AG04449 (cell line): Measurements from ENCODE around the gene TEX261.

Experiments
- CTCF ChIA-PET: fragments of 350-600 bp; formaldehyde crosslinking; extraction: SDS; loops from one replicate; lab custom pipeline; 2021; ENCODE audit warnings: antibody characterized with exemption; lab: Yijun Ruan, JAX
- POLR2A ChIA-PET: fragments of 400-600, 350-600 bp; formaldehyde crosslinking; extraction: SDS; loops from one replicate; lab custom pipeline; 2020; ENCODE audit warnings: antibody characterized with exemption, inconsistent platforms; lab: Yijun Ruan, JAX
- DNase-seq: peaks from one replicate; pipeline ENCODE4 v3.0.0-alpha.2; 2010; ENCODE audit warnings: low read depth, low spot score
- H3K4me3 ChIP-seq: 2 replicates; pipeline ENCODE4 v1.5.1; 2011; ENCODE audit warnings: low read depth, mild to moderate bottlenecking, control low read depth, low read length
- TF ChIP-seq, protein P1 (sequence below): IDR thresholded peaks from one replicate; pipeline ENCODE4 v1.5.1; 2011; ENCODE audit warnings: mild to moderate bottlenecking, moderate library complexity, low read length, control low read depth, inconsistent platforms; ENCODE audit not compliant: insufficient read depth; ENCODE audit errors: missing control alignments

Gene TEX261

DNA sequence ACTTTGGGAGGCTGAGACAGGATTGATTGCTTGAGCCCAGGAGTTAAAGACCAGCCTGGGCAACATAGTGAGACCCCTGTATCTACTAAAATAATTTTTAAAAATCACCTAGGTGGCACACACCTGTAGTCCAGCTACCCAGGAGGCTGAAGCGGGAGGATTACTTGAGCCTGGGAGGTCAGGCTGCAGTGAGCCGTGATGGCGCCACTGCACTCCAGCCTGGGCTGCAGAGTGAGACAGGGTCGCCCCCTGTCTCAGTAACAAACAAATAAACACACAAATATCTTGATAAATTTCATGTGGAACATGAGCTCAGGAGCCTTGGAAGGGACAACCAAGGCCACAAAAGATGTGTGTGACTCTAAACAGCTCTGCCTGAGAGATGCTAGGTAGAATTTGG lies 28.0 kb downstream of the TEX261 start:
- no peak overlapping the region for H3K4me3 ChIP-seq
- no peak for DNase-seq
- CTCF ChIA-PET: interaction anchor here (1.1 to 8.8 kb wide), 13 partner anchors 10 to 190 kb away, joined by 3 to 111 read pairs (median 7); partner anchors contain the start of gene ANKRD53
- TF ChIP-seq, protein P1, sequence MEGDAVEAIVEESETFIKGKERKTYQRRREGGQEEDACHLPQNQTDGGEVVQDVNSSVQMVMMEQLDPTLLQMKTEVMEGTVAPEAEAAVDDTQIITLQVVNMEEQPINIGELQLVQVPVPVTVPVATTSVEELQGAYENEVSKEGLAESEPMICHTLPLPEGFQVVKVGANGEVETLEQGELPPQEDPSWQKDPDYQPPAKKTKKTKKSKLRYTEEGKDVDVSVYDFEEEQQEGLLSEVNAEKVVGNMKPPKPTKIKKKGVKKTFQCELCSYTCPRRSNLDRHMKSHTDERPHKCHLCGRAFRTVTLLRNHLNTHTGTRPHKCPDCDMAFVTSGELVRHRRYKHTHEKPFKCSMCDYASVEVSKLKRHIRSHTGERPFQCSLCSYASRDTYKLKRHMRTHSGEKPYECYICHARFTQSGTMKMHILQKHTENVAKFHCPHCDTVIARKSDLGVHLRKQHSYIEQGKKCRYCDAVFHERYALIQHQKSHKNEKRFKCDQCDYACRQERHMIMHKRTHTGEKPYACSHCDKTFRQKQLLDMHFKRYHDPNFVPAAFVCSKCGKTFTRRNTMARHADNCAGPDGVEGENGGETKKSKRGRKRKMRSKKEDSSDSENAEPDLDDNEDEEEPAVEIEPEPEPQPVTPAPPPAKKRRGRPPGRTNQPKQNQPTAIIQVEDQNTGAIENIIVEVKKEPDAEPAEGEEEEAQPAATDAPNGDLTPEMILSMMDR: no peak
- POLR2A ChIA-PET: no interaction called here

DNA sequence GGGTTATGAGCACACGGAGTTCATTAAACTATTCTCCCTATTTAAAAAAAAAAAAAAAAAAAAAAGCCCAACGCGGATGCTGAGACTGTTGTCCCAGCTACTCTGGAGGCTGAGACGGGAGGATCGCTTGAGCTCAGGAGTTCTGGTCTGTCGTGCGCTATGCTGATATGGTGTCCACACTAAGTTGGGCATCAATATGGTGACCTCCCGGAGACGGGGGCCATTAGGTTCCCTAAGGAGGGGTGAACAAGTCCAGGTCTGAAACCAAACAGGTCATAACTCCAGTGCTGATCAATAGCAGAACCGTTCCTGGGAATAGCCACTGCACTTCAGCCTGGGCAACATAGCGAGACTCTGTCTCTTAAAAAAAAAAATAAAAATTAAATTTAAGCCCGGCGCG lies 29.2 kb downstream of the TEX261 start:
- no peak overlapping the region for H3K4me3 ChIP-seq
- POLR2A ChIA-PET: interaction anchor here (0.6 to 0.8 kb wide), 2 partner anchors 29 to 103 kb away, joined by 3 read pairs; partner anchors contain the start of genes NAGK and TEX261
- TF ChIP-seq, protein P1: no peak
- CTCF ChIA-PET: interaction anchor here (0.7 to 8.8 kb wide), 19 partner anchors 12 to 1221 kb away, joined by 3 to 111 read pairs (median 4); partner anchors contain the start of gene ANKRD53
- no peak for DNase-seq

DNA sequence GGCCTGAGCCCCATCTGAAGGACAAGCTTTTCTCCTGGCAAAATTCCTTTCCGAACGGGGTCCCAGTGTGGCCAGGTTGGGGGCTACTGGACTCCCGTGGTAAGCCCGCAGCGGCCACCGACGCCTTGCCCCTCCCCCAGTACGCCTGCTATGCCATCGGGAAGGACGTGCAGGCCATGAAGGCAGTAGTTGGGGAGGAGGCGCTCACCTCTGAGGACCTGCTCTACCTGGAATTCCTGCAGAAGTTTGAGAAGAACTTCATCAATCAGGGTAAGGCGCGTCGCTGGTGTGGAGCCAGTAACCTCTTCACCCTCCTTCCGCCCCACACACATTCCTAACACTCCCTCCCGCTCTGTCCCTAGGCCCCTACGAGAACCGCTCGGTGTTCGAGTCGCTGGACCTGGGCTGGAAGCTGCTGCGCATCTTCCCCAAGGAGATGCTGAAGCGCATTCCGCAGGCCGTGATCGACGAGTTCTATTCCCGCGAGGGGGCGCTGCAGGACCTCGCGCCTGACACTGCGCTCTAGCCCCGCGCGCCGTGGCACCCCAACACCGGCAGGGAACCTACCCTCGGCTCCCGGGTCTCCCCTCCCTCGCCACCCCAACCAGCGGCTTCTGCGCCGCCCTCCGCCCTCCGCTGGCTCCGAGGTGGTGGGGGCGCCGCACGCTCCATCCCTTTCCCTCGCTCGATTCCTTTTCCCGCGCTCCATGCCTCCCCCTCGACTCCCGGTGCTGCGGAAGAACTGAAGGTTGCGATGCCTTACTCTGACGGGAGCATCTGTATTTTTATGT lies 29.9 kb downstream of the TEX261 start:
- TF ChIP-seq, protein P1: peak; percentile 89
- H3K4me3 ChIP-seq: peak overlapping the region; percentile 60
- ChIA-PET POLR2A (interaction anchor here (0.8 kb wide), 1 partner anchor 104 kb away, joined by 3 read pairs; the partner anchor contains the start of gene NAGK), CTCF (interaction anchor here (0.7 to 8.8 kb wide), 31 partner anchors 12 to 1222 kb away, joined by 3 to 111 read pairs (median 3); partner anchors contain the start of gene ANKRD53)
- DNase-seq: no peak

DNA sequence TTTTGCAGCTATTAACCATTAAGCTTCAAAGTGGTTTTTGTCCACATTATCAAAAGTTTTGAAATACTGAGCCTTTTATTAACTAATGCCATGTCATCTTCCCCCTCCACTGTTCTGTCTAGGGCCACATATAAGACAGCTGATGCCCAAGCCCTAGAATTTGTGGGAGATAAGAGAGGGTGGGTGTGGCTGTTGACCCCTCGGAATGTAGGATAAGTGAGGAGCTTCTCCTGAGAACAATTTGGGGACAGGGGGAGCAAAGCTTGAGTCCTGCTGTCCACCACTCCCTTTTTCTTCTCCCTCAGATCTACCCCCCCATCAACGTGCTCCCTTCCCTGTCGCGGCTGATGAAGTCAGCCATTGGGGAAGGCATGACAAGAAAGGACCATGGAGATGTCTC lies 30.5 kb downstream of the TEX261 start:
- DNase-seq: no peak
- POLR2A ChIA-PET: no interaction called here
- H3K4me3 ChIP-seq: no peak overlapping the region
- TF ChIP-seq, protein P1: no peak
- CTCF ChIA-PET: interaction anchor here (0.7 to 8.8 kb wide), 22 partner anchors 11 to 662 kb away, joined by 3 to 111 read pairs (median 4); partner anchors contain the start of genes ANKRD53 and FAM136A

DNA sequence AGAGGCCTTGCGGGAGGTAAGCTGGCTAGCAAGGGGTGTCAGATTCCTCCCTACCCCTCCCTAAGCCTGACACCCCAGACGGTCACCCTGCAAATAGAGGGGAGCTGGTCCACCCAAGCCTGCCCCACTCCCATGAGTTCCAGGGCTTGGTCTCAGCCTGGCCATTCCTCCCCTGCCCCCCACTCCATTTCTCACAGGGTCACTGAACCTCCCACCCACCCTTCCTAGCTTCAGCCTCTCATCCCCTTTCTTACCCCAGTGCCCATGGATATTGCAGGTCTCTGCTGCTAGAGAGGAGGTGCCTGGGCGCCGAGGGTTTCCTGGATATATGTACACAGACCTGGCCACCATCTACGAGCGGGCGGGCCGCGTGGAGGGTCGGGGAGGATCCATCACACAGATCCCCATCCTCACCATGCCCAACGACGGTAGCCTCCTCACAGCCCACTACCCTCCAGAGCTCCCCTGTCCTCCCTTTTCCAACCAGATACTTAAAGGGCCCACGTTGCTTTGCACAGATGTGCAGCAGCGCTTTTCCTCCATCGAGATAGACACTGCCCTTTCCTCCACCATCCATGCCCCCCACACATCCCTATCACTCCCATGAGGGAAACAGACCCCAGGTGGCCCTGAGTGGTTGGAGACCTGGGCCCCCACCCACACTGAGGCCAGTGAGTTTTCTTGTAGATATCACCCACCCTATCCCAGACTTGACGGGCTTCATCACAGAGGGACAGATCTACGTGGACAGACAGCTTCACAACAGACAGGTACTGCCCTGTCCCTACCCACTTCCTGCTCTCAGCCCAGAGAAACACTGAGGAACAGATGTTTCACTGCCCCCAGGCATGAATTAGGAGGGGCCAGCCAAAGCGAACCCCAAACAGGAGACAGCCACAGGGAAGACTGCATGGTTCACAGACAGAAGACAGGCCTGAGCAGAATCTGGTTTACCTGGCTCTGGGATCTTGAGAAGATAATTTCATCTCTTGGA lies 31.5 kb downstream of the TEX261 start:
- H3K4me3 ChIP-seq: no peak overlapping the region
- ChIA-PET POLR2A (no interaction called here), CTCF (interaction anchor here (0.7 to 8.8 kb wide), 13 partner anchors 11 to 661 kb away, joined by 3 to 111 read pairs (median 10); partner anchors contain the start of genes ANKRD53 and FAM136A)
- DNase-seq: no peak
- TF ChIP-seq, protein P1: no peak
